ENCODE results near the gene TP73.

TP73 gene

GRCh38 chr1:3616861-3617260, 35.5 kb upstream of the TP73 start:
- no peak for DNase-seq
- no peak for TF ChIP-seq CTCF (IDR thresholded peaks at IDR 0.05)
- H3K9me3 ChIP-seq, result no peaks in the 10 kb centered on the region
- peaks cover 0 to 9% (median 3%) of the 10 kb centered on the region in 4 donors for H3K4me1 ChIP-seq
- H3K27ac ChIP-seq, result no peak overlapping the region
- intact Hi-C loops (cut with DNase I; ENCODE audit: low total_unique reads), result loop anchor here (5.0 kb wide), 2 partner anchors 55 to 165 kb away; partner anchors contain the start of gene ARHGEF16
- H3K4me3 ChIP-seq, result no peak overlapping the region
- H3K36me3 ChIP-seq, result no peaks in the 10 kb centered on the region
- peaks cover 0 to 36% of the 10 kb centered on the region in 2 donors for H3K27me3 ChIP-seq

- DNase-seq, result no peak
- intact Hi-C loops (cut with DNase I; ENCODE audit: low total_unique reads), result loop anchor here (5.0 kb wide), 2 partner anchors 56 to 166 kb away; partner anchors contain the start of gene ARHGEF16
- H3K9me3 ChIP-seq, result no peaks in the 10 kb centered on the region
- no peak overlapping the region for H3K4me3 ChIP-seq
- H3K27me3 ChIP-seq, result peaks cover 0 to 28% of the 10 kb centered on the region in 2 donors
- no peaks in the 10 kb centered on the region for H3K36me3 ChIP-seq
- peaks cover 0 to 9% (median 5%) of the 10 kb centered on the region in 4 donors for H3K4me1 ChIP-seq
- H3K27ac ChIP-seq, result no peak overlapping the region
- no peak for TF ChIP-seq CTCF (IDR thresholded peaks at IDR 0.05)
These were observed 34.4 kb upstream of the TP73 start for GRCh38 chr1:3617806-3618345.

GRCh38 chr1:3618531-3618880, 33.8 kb upstream of the TP73 start:
- intact Hi-C loops (cut with DNase I; ENCODE audit: low total_unique reads), result loop anchor here (5.0 kb wide), 2 partner anchors 56 to 166 kb away; partner anchors contain the start of gene ARHGEF16
- H3K36me3 ChIP-seq, result no peaks in the 10 kb centered on the region
- peaks cover 0 to 15% (median 11%) of the 10 kb centered on the region in 4 donors for H3K4me1 ChIP-seq
- H3K27me3 ChIP-seq, result peaks cover 0 to 23% of the 10 kb centered on the region in 2 donors
- no peak for DNase-seq
- H3K9me3 ChIP-seq, result no peaks in the 10 kb centered on the region
- H3K4me3 ChIP-seq, result no peak overlapping the region
- no peak overlapping the region for H3K27ac ChIP-seq
- TF ChIP-seq CTCF (IDR thresholded peaks at IDR 0.05), result no peak

- peak; percentile 83 to 85 for TF ChIP-seq CTCF (IDR thresholded peaks at IDR 0.05)
- peak; percentile 82 to 85 for DNase-seq
- H3K4me1 ChIP-seq, result peaks cover 0 to 21% (median 17%) of the 10 kb centered on the region in 4 donors
- no peaks in the 10 kb centered on the region for H3K36me3 ChIP-seq
- no peaks in the 10 kb centered on the region for H3K9me3 ChIP-seq
- peaks cover 0 to 23% of the 10 kb centered on the region in 2 donors for H3K27me3 ChIP-seq
- H3K4me3 ChIP-seq, result no peak overlapping the region
- no peak overlapping the region for H3K27ac ChIP-seq
- intact Hi-C loops (cut with DNase I; ENCODE audit: low total_unique reads), result loop anchor here (5.0 kb wide), 2 partner anchors 57 to 167 kb away; partner anchors contain the start of gene ARHGEF16
These were observed 33.2 kb upstream of the TP73 start for GRCh38 chr1:3618881-3619671.

GRCh38 chr1:3620708-3621107, 31.6 kb upstream of the TP73 start:
- no peak for DNase-seq
- peaks cover 0 to 19% of the 10 kb centered on the region in 2 donors for H3K27me3 ChIP-seq
- H3K4me3 ChIP-seq, result no peak overlapping the region
- intact Hi-C loops (cut with DNase I; ENCODE audit: low total_unique reads), result loop anchor here (2.0 kb wide), 1 partner anchor 130 kb away; no protein-coding TSS in a partner anchor
- H3K36me3 ChIP-seq, result no peaks in the 10 kb centered on the region
- no peak overlapping the region for H3K27ac ChIP-seq
- peaks cover 0 to 30% (median 21%) of the 10 kb centered on the region in 4 donors for H3K4me1 ChIP-seq
- no peaks in the 10 kb centered on the region for H3K9me3 ChIP-seq
- TF ChIP-seq CTCF (IDR thresholded peaks at IDR 0.05), result no peak
